Lung (tissue), 12 donors: ENCODE results near the gene UTP4. TPM values are rescaled to one million over a fixed set of nuclear protein-coding genes. Genes with fewer than 3 reads are reported as not detected.
A peak's percentile ranks its signal among the peaks of the same experiment; 100 is the strongest.

Experiments
- ATAC-seq: fragments of 200-7000 bp; cut with Tn5 transposase; one replicate; pipeline ENCODE4 v1.9.1; 2020; ENCODE audit warnings: moderate number of reproducible peaks; ENCODE audit not compliant: insufficient read depth, low FRiP score
- DNase-seq, 3 donors: peaks; one replicate each; pipeline ENCODE4 v3.0.0-alpha.2; 2013 to 2017
- H3K27ac ChIP-seq, 2 donors: one replicate each; pipeline ENCODE4 v1.5.1; 2013; ENCODE audit warnings: mild to moderate bottlenecking in 2 of 2, moderate library complexity in 2 of 2, control low read depth in 1 of 2, inconsistent platforms in 1 of 2, low read depth in 1 of 2, low read length in 1 of 2
- H3K27me3 ChIP-seq, 3 donors: one replicate each; pipeline ENCODE4 v1.5.1; 2013; ENCODE audit warnings: low read length in 2 of 3; ENCODE audit not compliant: control insufficient read depth in 3 of 3, insufficient read depth in 3 of 3
- H3K36me3 ChIP-seq, 4 donors: one replicate each; pipeline ENCODE4 v1.5.1; 2013; ENCODE audit warnings: low read length in 4 of 4, mild to moderate bottlenecking in 1 of 4, moderate library complexity in 1 of 4; ENCODE audit not compliant: control insufficient read depth in 4 of 4, insufficient read depth in 4 of 4
- H3K4me1 ChIP-seq, 5 donors: one replicate each; pipeline ENCODE4 v1.5.1; 2013; ENCODE audit warnings: low read length in 5 of 5, mild to moderate bottlenecking in 2 of 5, moderate library complexity in 1 of 5; ENCODE audit not compliant: control insufficient read depth in 5 of 5, insufficient read depth in 5 of 5
- H3K4me3 ChIP-seq: one replicate; pipeline ENCODE4 v1.5.1; 2013; ENCODE audit warnings: mild to moderate bottlenecking, control low read depth, moderate library complexity
- H3K9ac ChIP-seq, 2 donors: one replicate each; pipeline ENCODE4 v1.5.1; 2013; ENCODE audit warnings: low read length in 2 of 2, control low read depth in 1 of 2; ENCODE audit not compliant: insufficient read depth in 1 of 2
- H3K9me3 ChIP-seq, 4 donors: one replicate each; pipeline ENCODE4 v1.5.1; 2013; ENCODE audit warnings: low read length in 3 of 4, mild to moderate bottlenecking in 1 of 4, moderate library complexity in 1 of 4; ENCODE audit not compliant: control insufficient read depth in 4 of 4, insufficient read depth in 3 of 4
- CTCF ChIP-seq: IDR thresholded peaks from 2 replicates; pipeline ENCODE4 v1.5.1; 2012; ENCODE audit warnings: mild to moderate bottlenecking; ENCODE audit errors: control extremely low read depth, extremely low read depth
- WGBS, 2 donors: extraction: QIAGEN DNeasy Blood & Tissue Kit; methylation state at CpG; one replicate each; pipeline ENCODE4 v1.1.7; 2013; 5-methylcytosine and 5-hydroxymethylcytosine counted together
- polyA plus RNA-seq, 2 donors: library from polyadenylated mRNA; stranded (reverse); fragments of 200-250 nt; gene quantifications; one replicate each; pipeline ENCODE4 v1.2.1, GENCODE V29; 2013
- total RNA-seq, 2 donors: library from RNA; depleted of rRNA in 1 of 2; stranded (reverse); fragments of >200 nt in 1 of 2; gene quantifications; one replicate each; pipeline ENCODE4 v1.2.1, GENCODE V29; 2014 to 2021
- donor health status: control.
- donor health status: control.
- donor health status: Bipolar disorder and iron deficiency.
- donor health status: healthy.
- donor health status: DM: yes; HTN: yes; CAD: no.

The UTP4 gene
- total and polyA plus RNA-seq, 4 donors, result 18.1 to 34.5 (median 26.0) TPM

GRCh38 chr16:69108905-69109252 is 23.6 kb upstream of the UTP4 start:
- peaks cover 0 to 19% (median 11%) of the 10 kb centered on the region in 4 donors for H3K36me3 ChIP-seq
- WGBS, 2 donors, result 82 to 91% methylated on average over 4 of the region's 4 CpGs
- no peak overlapping the region for H3K9ac ChIP-seq
- peaks cover 0 to 24% (median 8%) of the 10 kb centered on the region in 3 donors for H3K27me3 ChIP-seq
- ATAC-seq, result no peak
- peaks cover 0 to 26% (median 6%) of the 10 kb centered on the region in 5 donors for H3K4me1 ChIP-seq
- peak overlapping the region in 1 of 2 donors; percentile 26 for H3K27ac ChIP-seq
- H3K9me3 ChIP-seq, result no peaks in the 10 kb centered on the region
- no peak overlapping the region for H3K4me3 ChIP-seq
- TF ChIP-seq CTCF, result no peak
- no peak for DNase-seq

- H3K4me3 ChIP-seq, result no peak overlapping the region
- peaks cover 0 to 25% (median 15%) of the 10 kb centered on the region in 4 donors for H3K36me3 ChIP-seq
- ATAC-seq (no peak), DNase-seq (no peak)
- WGBS, 2 donors, result 86 to 92% methylated on average over 47 to 48 of the region's 48 CpGs
- no peaks in the 10 kb centered on the region for H3K9me3 ChIP-seq
- H3K4me1 ChIP-seq, result peaks cover 0 to 26% (median 6%) of the 10 kb centered on the region in 5 donors
- no peak overlapping the region for H3K27ac ChIP-seq
- no peak for TF ChIP-seq CTCF
- H3K9ac ChIP-seq, result no peak overlapping the region
- peaks cover 0 to 22% (median 8%) of the 10 kb centered on the region in 3 donors for H3K27me3 ChIP-seq
These were observed 22.8 kb upstream of the UTP4 start for GRCh38 chr16:69109486-69110270.

GRCh38 chr16:69110406-69110805 is 22.0 kb upstream of the UTP4 start:
- 81 to 94% methylated on average over 7 of the region's 7 CpGs for WGBS, 2 donors
- Histone ChIP-seq H3K27me3 (peaks cover 0 to 18% (median 8%) of the 10 kb centered on the region in 3 donors), H3K4me3 (no peak overlapping the region), H3K9ac (no peak overlapping the region), H3K4me1 (peaks cover 0 to 24% (median 6%) of the 10 kb centered on the region in 5 donors), H3K9me3 (no peaks in the 10 kb centered on the region), H3K36me3 (peaks cover 0 to 29% (median 16%) of the 10 kb centered on the region in 4 donors), H3K27ac (no peak overlapping the region)
- TF ChIP-seq CTCF, result no peak
- DNase-seq (no peak), ATAC-seq (no peak)
